GM10248 (cell line): ENCODE results near the gene SHISA7.

ENCODE experiments used
- CTCF ChIA-PET: fragments of 300-600 bp; sonication (Branson Sonifier 250); formaldehyde crosslinking; extraction: SDS; loops from one replicate; lab custom pipeline; 2021; ENCODE audit warnings: antibody characterized with exemption; lab: Yijun Ruan, JAX
- POLR2A ChIA-PET: fragments of 350-650 bp; sonication (Branson Sonifier 250); formaldehyde crosslinking; extraction: SDS; loops from one replicate; lab custom pipeline; 2020; ENCODE audit warnings: antibody characterized with exemption; lab: Yijun Ruan, JAX
- DNase-seq: peaks from one replicate; pipeline ENCODE4 v3.0.0; 2012; ENCODE audit errors: extremely low spot score
- TF ChIP-seq, protein P1 (sequence below): IDR thresholded peaks from 2 replicates; pipeline ENCODE4 v1.5.1; 2012; ENCODE audit warnings: mild to moderate bottlenecking, low read depth; ENCODE audit errors: extremely low read depth, missing control alignments, control extremely low read depth

The SHISA7 gene

DNA sequence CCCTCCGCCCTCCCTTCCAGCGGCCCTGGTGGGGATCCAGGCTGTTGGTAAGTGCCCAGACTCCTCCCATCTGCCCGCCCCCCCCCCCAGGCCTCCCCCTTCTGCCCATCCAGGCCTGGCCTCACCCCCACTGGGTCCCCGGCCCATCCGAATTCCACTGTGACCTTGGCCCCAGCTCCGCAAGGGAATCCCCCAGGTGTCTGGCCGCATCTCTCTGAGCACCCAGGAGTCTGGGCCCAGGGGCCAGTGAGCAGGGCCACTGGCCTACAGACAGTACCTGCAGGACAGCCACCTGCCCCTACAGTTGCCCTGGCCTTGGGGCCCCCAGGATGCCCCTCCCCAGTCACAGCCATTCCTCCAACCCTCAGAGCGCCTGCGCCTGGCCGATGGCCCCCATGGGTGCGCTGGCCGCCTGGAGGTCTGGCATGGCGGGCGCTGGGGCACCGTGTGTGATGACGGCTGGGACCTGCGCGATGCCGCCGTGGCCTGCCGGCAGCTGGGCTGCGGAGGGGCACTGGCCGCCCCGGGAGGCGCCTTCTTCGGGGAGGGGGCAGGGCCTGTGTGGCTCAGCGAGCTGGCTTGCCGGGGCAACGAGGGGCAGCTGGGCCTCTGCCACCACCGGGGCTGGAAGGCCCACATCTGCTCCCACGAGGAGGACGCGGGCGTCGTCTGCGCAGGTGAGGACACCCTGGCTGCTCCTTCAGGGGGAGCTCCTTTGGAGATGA, 46.0 kb upstream of the SHISA7 start:
- TF ChIP-seq, protein P1, sequence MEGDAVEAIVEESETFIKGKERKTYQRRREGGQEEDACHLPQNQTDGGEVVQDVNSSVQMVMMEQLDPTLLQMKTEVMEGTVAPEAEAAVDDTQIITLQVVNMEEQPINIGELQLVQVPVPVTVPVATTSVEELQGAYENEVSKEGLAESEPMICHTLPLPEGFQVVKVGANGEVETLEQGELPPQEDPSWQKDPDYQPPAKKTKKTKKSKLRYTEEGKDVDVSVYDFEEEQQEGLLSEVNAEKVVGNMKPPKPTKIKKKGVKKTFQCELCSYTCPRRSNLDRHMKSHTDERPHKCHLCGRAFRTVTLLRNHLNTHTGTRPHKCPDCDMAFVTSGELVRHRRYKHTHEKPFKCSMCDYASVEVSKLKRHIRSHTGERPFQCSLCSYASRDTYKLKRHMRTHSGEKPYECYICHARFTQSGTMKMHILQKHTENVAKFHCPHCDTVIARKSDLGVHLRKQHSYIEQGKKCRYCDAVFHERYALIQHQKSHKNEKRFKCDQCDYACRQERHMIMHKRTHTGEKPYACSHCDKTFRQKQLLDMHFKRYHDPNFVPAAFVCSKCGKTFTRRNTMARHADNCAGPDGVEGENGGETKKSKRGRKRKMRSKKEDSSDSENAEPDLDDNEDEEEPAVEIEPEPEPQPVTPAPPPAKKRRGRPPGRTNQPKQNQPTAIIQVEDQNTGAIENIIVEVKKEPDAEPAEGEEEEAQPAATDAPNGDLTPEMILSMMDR = no peak
- ChIA-PET POLR2A (interaction anchor here (0.6 to 0.8 kb wide), 2 partner anchors 110 to 373 kb away, joined by 3 to 4 read pairs; partner anchors contain the start of gene FIZ1), CTCF (interaction anchor here (6.3 to 8.2 kb wide), 2 partner anchors 15 to 21 kb away, joined by 37 to 43 read pairs; no protein-coding TSS in a partner anchor)
- no peak for DNase-seq

DNA sequence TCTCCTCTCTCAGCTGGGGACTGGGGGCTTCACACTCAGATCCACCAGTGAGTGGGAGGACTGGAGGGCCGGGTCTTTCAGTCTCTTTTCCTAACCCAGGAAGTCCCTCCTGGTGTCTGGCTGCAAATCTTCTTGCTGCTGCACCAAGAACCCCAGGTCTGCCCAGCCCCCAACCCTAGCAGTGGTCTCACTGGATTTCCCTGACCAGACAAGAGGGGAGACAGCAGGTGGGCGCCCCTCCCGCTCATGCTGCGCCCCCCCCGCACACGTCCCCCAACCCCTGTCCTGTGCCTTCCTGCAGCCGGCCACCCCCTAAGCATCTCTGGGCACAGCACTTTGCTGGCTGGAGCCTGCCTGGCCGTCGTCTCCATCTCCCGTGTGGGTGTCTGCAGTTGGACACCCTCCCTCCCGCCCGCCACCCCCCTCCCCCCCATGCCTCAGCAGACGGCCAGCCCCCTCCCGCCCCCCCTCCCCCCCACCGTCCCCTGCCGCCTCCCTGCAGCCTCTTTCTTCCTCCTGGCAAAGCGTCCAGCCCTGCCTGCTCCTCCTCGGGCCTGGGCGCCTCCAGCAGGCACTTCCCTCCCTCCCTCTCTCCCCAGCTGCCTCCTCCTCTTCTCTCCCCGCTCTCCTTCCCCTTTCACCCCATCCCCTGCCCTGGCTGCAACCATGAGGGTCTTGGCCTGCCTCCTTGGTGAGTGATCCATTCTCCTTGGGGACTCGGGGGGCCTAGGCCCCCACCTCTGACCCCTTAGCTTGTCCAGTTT, 45.0 kb upstream of the SHISA7 start, which contains the start of gene SSC5D:
Gene SSC5D, plus strand, starts transcription at position 513 of the 764 bp plus-strand sequence. Its CDS starts 154 bp downstream, at position 667.
- ChIA-PET CTCF (interaction anchor here (5.3 to 8.2 kb wide), 3 partner anchors 16 to 20 kb away, joined by 37 to 44 read pairs (median 43); no protein-coding TSS in a partner anchor), POLR2A (no interaction called here)
- TF ChIP-seq, protein P1 = no peak
- no peak for DNase-seq

- TF ChIP-seq, protein P1 = no peak
- POLR2A ChIA-PET = no interaction called here
- CTCF ChIA-PET = interaction anchor here (1.3 to 6.3 kb wide), 3 partner anchors 17 to 145 kb away, joined by 5 to 44 read pairs (median 37); no protein-coding TSS in a partner anchor
- peak; percentile 42 for DNase-seq
Observed at GRCh38 chr19:55486971-55487923, 44.1 kb upstream of the SHISA7 start.

GRCh38 chr19:55486043-55486970, 43.2 kb upstream of the SHISA7 start:
- CTCF ChIA-PET = interaction anchor here (1.3 to 6.3 kb wide), 6 partner anchors 10 to 152 kb away, joined by 3 to 44 read pairs (median 6); partner anchors contain the start of gene ZNF628
- TF ChIP-seq, protein P1 = no peak
- POLR2A ChIA-PET = no interaction called here
- DNase-seq = no peak

DNA sequence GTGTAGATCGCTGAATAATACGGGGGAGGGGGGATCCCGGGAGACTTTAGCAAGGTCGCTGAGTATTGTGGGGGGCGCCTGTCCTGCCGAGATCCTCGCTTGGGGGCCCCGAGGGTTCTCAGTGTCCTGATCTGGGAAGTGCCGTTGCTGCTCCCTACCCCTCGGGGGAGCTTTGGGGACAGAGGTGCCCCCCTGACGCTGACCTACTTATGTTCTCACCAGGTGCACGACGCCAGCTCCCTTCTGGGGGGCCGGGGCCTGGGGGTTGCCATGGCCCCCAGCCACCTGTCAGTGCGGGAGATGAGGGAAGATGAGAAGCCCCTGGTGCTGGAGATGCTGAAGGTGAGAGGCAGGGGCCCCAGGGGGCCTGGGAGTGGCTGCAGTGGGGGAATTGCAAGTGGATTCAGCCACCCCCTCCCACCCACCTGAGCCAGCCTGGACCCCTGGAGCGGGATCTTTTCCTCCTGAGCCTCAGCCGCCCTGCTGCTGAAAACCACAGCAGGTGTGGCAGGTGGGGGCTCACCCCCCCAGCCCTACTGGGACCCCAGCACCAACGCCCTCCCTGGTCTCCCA, 42.4 kb upstream of the SHISA7 start:
- no peak for DNase-seq
- ChIA-PET CTCF (interaction anchor here (0.9 to 6.3 kb wide), 7 partner anchors 9 to 184 kb away, joined by 3 to 44 read pairs (median 4); partner anchors contain the start of gene ZNF628), POLR2A (interaction anchor here (0.8 kb wide), 1 partner anchor 24 kb away, joined by 4 read pairs; the partner anchor contains the start of gene ISOC2)
- TF ChIP-seq, protein P1 = no peak
